ENCODE data around the gene FOXL2.

Gene FOXL2

DNA sequence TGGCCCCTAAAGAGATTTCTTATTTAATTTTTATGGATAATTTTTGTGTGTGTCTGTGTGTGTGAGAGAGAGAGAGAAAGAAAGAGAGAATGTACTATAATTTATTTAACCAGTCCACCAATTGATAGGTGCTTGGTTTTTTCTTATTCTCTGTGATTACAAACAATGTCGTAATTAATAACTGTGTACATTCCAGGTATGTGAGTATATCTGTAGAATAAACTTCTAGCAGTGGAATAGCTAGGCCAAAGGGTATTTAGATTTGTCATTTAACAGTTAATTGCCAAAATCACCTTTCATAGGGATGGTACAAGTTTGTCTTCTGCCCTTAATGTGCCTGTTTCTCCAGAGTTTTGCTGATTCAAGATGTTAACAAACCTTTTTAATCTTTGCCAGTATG is 35.3 kb downstream of the FOXL2 start:
- no peak for ATAC-seq
- no peak for TF ChIP-seq TOX (CRISPR knock-in tag; IDR thresholded peaks at IDR 0.05; ENCODE audit: borderline replicate concordance)
- TF ChIP-seq, protein P1, sequence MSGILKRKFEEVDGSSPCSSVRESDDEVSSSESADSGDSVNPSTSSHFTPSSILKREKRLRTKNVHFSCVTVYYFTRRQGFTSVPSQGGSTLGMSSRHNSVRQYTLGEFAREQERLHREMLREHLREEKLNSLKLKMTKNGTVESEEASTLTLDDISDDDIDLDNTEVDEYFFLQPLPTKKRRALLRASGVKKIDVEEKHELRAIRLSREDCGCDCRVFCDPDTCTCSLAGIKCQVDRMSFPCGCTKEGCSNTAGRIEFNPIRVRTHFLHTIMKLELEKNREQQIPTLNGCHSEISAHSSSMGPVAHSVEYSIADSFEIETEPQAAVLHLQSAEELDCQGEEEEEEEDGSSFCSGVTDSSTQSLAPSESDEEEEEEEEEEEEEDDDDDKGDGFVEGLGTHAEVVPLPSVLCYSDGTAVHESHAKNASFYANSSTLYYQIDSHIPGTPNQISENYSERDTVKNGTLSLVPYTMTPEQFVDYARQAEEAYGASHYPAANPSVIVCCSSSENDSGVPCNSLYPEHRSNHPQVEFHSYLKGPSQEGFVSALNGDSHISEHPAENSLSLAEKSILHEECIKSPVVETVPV (CRISPR knock-in tag; IDR thresholded peaks at IDR 0.05): no peak
- TF ChIP-seq TCF4 (CRISPR knock-in tag; IDR thresholded peaks at IDR 0.05; ENCODE audit: borderline replicate concordance): no peak
- no peak for TF ChIP-seq ZNF8 (CRISPR knock-in tag; IDR thresholded peaks at IDR 0.05)
- TF ChIP-seq, protein P2, sequence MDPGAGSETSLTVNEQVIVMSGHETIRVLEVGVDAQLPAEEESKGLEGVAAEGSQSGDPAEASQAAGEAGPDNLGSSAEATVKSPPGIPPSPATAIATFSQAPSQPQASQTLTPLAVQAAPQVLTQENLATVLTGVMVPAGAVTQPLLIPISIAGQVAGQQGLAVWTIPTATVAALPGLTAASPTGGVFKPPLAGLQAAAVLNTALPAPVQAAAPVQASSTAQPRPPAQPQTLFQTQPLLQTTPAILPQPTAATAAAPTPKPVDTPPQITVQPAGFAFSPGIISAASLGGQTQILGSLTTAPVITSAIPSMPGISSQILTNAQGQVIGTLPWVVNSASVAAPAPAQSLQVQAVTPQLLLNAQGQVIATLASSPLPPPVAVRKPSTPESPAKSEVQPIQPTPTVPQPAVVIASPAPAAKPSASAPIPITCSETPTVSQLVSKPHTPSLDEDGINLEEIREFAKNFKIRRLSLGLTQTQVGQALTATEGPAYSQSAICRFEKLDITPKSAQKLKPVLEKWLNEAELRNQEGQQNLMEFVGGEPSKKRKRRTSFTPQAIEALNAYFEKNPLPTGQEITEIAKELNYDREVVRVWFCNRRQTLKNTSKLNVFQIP (CRISPR knock-in tag; IDR thresholded peaks at IDR 0.05; ENCODE audit: borderline replicate concordance, low read depth): no peak
- no peak for TF ChIP-seq RARB (CRISPR knock-in tag; IDR thresholded peaks at IDR 0.05)
- TF ChIP-seq ZC3H10 (CRISPR knock-in tag; IDR thresholded peaks at IDR 0.05): no peak
- no peak for TF ChIP-seq CSDC2 (CRISPR knock-in tag; IDR thresholded peaks at IDR 0.05)

DNA sequence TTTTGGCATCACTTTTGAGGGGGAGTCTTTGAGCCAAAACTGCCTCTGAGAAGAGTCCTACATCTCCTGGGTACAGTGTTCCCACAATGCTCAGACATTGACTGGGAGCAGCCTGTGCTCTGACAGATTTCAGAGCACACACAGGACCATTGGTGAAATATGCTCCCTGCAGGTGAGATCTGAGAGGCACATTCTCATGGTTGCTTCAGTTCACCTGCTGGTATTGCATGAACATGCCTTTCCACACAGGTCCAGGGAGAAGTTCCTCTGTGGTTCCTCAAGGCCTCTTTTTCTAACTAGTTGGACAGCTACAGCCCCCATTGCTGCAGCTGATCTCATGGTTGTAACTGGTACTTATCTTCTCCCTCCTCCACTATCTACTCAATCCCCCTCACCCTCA is 37.0 kb downstream of the FOXL2 start:
- no peak for ATAC-seq
- TF ChIP-seq PPARA (CRISPR knock-in tag; IDR thresholded peaks at IDR 0.05; ENCODE audit: borderline replicate concordance): no peak
- TF ChIP-seq, protein P1 (CRISPR knock-in tag; IDR thresholded peaks at IDR 0.05): no peak
- no peak for TF ChIP-seq OSR1 (CRISPR knock-in tag; IDR thresholded peaks at IDR 0.05)
- TF ChIP-seq, protein P2 (CRISPR knock-in tag; IDR thresholded peaks at IDR 0.05; ENCODE audit: borderline replicate concordance, low read depth): no peak
- no peak for TF ChIP-seq GLIS3 (CRISPR knock-in tag; IDR thresholded peaks at IDR 0.05)
- TF ChIP-seq ARNTL (CRISPR knock-in tag; IDR thresholded peaks at IDR 0.05; ENCODE audit: borderline replicate concordance, low read depth): no peak
- TF ChIP-seq RARB (CRISPR knock-in tag; IDR thresholded peaks at IDR 0.05): no peak
- no peak for TF ChIP-seq ZNF70 (CRISPR knock-in tag; IDR thresholded peaks at IDR 0.05)
- no peak for TF ChIP-seq ZNF565 (CRISPR knock-in tag; conservative IDR thresholded peaks at IDR 0.05; ENCODE audit: low read depth)
- TF ChIP-seq, protein P3, sequence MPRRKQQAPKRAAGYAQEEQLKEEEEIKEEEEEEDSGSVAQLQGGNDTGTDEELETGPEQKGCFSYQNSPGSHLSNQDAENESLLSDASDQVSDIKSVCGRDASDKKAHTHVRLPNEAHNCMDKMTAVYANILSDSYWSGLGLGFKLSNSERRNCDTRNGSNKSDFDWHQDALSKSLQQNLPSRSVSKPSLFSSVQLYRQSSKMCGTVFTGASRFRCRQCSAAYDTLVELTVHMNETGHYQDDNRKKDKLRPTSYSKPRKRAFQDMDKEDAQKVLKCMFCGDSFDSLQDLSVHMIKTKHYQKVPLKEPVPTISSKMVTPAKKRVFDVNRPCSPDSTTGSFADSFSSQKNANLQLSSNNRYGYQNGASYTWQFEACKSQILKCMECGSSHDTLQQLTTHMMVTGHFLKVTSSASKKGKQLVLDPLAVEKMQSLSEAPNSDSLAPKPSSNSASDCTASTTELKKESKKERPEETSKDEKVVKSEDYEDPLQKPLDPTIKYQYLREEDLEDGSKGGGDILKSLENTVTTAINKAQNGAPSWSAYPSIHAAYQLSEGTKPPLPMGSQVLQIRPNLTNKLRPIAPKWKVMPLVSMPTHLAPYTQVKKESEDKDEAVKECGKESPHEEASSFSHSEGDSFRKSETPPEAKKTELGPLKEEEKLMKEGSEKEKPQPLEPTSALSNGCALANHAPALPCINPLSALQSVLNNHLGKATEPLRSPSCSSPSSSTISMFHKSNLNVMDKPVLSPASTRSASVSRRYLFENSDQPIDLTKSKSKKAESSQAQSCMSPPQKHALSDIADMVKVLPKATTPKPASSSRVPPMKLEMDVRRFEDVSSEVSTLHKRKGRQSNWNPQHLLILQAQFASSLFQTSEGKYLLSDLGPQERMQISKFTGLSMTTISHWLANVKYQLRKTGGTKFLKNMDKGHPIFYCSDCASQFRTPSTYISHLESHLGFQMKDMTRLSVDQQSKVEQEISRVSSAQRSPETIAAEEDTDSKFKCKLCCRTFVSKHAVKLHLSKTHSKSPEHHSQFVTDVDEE (CRISPR knock-in tag; IDR thresholded peaks at IDR 0.05): no peak
- no peak for TF ChIP-seq ZNF8 (CRISPR knock-in tag; IDR thresholded peaks at IDR 0.05)
- TF ChIP-seq, protein P4, sequence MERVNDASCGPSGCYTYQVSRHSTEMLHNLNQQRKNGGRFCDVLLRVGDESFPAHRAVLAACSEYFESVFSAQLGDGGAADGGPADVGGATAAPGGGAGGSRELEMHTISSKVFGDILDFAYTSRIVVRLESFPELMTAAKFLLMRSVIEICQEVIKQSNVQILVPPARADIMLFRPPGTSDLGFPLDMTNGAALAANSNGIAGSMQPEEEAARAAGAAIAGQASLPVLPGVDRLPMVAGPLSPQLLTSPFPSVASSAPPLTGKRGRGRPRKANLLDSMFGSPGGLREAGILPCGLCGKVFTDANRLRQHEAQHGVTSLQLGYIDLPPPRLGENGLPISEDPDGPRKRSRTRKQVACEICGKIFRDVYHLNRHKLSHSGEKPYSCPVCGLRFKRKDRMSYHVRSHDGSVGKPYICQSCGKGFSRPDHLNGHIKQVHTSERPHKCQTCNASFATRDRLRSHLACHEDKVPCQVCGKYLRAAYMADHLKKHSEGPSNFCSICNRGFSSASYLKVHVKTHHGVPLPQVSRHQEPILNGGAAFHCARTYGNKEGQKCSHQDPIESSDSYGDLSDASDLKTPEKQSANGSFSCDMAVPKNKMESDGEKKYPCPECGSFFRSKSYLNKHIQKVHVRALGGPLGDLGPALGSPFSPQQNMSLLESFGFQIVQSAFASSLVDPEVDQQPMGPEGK (CRISPR knock-in tag; IDR thresholded peaks at IDR 0.05; ENCODE audit: borderline replicate concordance): no peak
- TF ChIP-seq, protein P5, sequence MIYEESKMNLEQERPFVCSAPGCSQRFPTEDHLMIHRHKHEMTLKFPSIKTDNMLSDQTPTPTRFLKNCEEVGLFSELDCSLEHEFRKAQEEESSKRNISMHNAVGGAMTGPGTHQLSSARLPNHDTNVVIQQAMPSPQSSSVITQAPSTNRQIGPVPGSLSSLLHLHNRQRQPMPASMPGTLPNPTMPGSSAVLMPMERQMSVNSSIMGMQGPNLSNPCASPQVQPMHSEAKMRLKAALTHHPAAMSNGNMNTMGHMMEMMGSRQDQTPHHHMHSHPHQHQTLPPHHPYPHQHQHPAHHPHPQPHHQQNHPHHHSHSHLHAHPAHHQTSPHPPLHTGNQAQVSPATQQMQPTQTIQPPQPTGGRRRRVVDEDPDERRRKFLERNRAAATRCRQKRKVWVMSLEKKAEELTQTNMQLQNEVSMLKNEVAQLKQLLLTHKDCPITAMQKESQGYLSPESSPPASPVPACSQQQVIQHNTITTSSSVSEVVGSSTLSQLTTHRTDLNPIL (CRISPR knock-in tag; IDR thresholded peaks at IDR 0.05; ENCODE audit: low read depth): no peak
